ENCODE results near the gene GRIK4.
A peak's percentile ranks its signal among the peaks of the same experiment; 100 is the strongest.

Gene GRIK4

GRCh38 chr11:120931057-120931779, 419.7 kb downstream of the GRIK4 start:
- no peak for DNase-seq

GRCh38 chr11:120932305-120932915, 420.9 kb downstream of the GRIK4 start:
- no peak for DNase-seq

- no peak for DNase-seq
These were observed 424.8 kb downstream of the GRIK4 start for GRCh38 chr11:120936356-120936755.

GRCh38 chr11:120937501-120937900, 426.0 kb downstream of the GRIK4 start:
- DNase-seq = no peak

- no peak for DNase-seq
These were observed 426.7 kb downstream of the GRIK4 start for GRCh38 chr11:120938260-120938659.

GRCh38 chr11:120940160-120940848, 428.8 kb downstream of the GRIK4 start:
- no peak for DNase-seq

- DNase-seq = no peak
These were observed 429.5 kb downstream of the GRIK4 start for GRCh38 chr11:120941000-120941399.

- DNase-seq = no peak
These were observed 431.2 kb downstream of the GRIK4 start for GRCh38 chr11:120942701-120943100.

- DNase-seq = no peak
These were observed 433.5 kb downstream of the GRIK4 start for GRCh38 chr11:120945042-120945441.

- DNase-seq = no peak
These were observed 439.3 kb downstream of the GRIK4 start for GRCh38 chr11:120950880-120951279.

GRCh38 chr11:120952461-120953434, 441.2 kb downstream of the GRIK4 start:
- DNase-seq = peak; percentile 52

GRCh38 chr11:120954381-120954780, 442.8 kb downstream of the GRIK4 start:
- no peak for DNase-seq

GRCh38 chr11:120956710-120957495, 445.4 kb downstream of the GRIK4 start:
- DNase-seq = no peak

GRCh38 chr11:120958185-120958584, 446.6 kb downstream of the GRIK4 start:
- no peak for DNase-seq

GRCh38 chr11:120959189-120959588, 447.6 kb downstream of the GRIK4 start:
- no peak for DNase-seq

- DNase-seq = peak; percentile 11
These were observed 453.3 kb downstream of the GRIK4 start for GRCh38 chr11:120964857-120965256.

GRCh38 chr11:120966840-120967239, 455.3 kb downstream of the GRIK4 start:
- DNase-seq = no peak

GRCh38 chr11:120969993-120970392, 458.4 kb downstream of the GRIK4 start:
- no peak for DNase-seq

GRCh38 chr11:120971825-120972224, 460.3 kb downstream of the GRIK4 start:
- no peak for DNase-seq

GRCh38 chr11:120972621-120973020, 461.1 kb downstream of the GRIK4 start:
- no peak for DNase-seq

- DNase-seq = no peak
These were observed 462.0 kb downstream of the GRIK4 start for GRCh38 chr11:120973501-120973900.

- no peak for DNase-seq
These were observed 462.9 kb downstream of the GRIK4 start for GRCh38 chr11:120974466-120974865.

Data from HCEC 1CT (cell line).